Fibroblast of pulmonary artery (primary cell): Measurements from ENCODE around the gene REXO2.

ENCODE experiments used
- DNase-seq: peaks from one replicate; pipeline ENCODE4 v3.0.0-alpha.2; 2010; ENCODE audit warnings: low read depth
- H3K4me3 ChIP-seq: replicated peaks from 2 replicates; pipeline ENCODE4 v1.5.1; 2011; ENCODE audit warnings: low read depth, mild to moderate bottlenecking, control low read depth, low read length, moderate library complexity
- TF ChIP-seq, protein P1 (sequence below): IDR thresholded peaks from 2 replicates; pipeline ENCODE4 v1.5.1; 2011; ENCODE audit warnings: mild to moderate bottlenecking, control low read depth, low read length, inconsistent platforms; ENCODE audit errors: missing control alignments

Gene REXO2

DNA sequence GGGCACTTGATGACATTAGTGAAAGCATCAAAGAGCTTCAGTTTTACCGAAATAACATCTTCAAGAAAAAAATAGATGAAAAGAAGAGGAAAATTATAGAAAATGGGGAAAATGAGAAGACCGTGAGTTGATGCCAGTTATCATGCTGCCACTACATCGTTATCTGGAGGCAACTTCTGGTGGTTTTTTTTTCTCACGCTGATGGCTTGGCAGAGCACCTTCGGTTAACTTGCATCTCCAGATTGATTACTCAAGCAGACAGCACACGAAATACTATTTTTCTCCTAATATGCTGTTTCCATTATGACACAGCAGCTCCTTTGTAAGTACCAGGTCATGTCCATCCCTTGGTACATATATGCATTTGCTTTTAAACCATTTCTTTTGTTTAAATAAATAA lies 10.6 kb downstream of the REXO2 start:
- H3K4me3 ChIP-seq = no peak overlapping the region
- TF ChIP-seq, protein P1, sequence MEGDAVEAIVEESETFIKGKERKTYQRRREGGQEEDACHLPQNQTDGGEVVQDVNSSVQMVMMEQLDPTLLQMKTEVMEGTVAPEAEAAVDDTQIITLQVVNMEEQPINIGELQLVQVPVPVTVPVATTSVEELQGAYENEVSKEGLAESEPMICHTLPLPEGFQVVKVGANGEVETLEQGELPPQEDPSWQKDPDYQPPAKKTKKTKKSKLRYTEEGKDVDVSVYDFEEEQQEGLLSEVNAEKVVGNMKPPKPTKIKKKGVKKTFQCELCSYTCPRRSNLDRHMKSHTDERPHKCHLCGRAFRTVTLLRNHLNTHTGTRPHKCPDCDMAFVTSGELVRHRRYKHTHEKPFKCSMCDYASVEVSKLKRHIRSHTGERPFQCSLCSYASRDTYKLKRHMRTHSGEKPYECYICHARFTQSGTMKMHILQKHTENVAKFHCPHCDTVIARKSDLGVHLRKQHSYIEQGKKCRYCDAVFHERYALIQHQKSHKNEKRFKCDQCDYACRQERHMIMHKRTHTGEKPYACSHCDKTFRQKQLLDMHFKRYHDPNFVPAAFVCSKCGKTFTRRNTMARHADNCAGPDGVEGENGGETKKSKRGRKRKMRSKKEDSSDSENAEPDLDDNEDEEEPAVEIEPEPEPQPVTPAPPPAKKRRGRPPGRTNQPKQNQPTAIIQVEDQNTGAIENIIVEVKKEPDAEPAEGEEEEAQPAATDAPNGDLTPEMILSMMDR = no peak
- DNase-seq = no peak

DNA sequence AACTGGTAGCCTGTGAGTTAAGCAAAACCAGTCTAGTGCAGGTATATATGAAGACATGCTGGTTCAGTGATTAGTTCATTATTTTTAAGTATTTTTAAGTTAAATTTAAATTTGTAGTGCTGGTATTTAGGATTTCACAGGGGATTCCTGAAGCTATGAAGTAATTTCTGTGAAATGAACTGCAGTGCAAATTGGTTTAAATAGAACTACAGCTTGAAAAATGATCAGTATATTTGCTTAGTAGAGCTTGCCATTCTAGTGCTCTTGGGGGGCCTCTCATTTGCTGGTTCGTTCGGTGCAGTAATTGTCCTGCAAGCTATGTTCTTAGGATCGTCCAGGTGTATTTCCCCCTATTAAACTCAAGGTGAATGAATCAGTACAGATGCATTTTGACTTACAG lies 13.1 kb downstream of the REXO2 start:
- TF ChIP-seq, protein P1 = no peak
- no peak for DNase-seq
- no peak overlapping the region for H3K4me3 ChIP-seq

DNA sequence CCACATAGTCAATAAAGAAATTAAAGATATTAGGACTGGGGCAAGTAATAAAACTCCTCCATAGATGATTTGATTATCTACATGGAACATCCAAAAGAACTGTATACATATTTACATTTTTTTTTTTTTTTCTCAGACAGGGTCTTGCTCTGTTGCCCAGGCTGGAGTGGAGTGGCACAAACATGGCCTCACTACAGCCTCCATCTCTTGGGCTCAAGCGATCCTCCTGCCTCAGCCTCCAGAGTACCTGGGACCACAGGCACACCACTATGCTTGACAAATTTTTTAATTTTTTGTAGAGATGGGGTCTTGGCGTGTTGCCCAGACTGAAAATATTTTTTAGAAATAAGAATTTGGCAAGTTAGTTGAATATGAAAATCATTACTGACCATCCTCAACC lies 24.7 kb downstream of the REXO2 start:
- DNase-seq = no peak
- TF ChIP-seq, protein P1 = no peak
- no peak overlapping the region for H3K4me3 ChIP-seq

DNA sequence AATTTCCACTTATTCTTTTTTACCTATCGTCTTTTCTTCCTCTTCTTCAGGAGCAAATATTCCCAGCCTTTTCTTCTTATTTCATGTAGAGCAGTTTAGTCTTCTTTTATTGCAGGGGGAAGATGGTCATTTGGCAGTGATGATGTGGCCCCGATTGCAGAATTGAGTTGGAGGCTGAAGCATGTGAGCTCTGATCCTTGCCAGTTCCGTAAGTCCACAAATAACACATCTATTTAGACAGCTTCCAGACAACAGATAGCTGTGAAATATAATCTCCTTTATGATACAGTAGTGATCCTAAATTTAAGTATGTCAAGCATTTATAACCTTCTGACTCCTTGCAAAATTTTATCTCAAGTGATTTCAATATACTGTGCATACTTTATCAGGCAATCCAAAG lies 27.5 kb downstream of the REXO2 start:
- no peak for DNase-seq
- TF ChIP-seq, protein P1 = no peak
- H3K4me3 ChIP-seq = no peak overlapping the region

DNA sequence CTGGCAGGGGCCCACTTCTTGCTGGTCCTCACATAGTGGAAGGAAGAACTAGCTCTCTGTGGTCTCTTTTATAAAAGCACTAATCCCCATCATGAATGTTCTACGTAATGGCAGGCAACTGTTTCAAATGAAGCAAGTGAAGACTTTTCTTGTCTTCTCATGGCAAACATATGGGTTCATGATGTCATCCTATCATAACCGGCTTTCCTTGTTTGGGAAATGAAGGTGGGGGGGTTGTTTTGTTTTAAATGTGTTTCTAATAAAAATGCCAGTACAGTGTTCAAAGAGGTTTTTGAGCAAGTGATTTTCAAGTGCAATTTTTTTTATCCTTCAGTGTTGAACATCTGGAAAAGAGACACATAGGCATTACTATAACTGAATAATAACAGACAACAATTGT lies 33.4 kb downstream of the REXO2 start:
- no peak for DNase-seq
- TF ChIP-seq, protein P1 = no peak
- H3K4me3 ChIP-seq = no peak overlapping the region

DNA sequence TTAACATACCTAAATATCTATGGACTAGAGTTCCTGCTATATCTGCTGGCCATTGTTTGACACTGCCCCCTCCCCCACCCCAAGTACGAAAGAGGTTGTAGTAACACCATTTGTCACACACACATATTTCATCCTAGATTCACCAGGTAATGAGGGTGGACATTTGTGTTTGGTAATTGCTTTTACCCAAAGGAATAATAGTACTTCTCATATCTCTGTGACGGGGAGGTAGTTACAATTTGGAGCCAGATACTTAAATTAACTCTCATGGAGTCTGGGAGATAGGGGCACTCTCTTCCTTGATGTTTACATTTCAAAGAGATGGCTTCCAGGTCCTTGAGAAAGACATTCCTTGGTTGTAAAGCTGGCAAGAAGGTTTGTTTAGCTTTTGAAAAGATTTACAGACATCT lies 38.7 kb downstream of the REXO2 start:
- DNase-seq = no peak
- TF ChIP-seq, protein P1 = no peak
- H3K4me3 ChIP-seq = no peak overlapping the region

DNA sequence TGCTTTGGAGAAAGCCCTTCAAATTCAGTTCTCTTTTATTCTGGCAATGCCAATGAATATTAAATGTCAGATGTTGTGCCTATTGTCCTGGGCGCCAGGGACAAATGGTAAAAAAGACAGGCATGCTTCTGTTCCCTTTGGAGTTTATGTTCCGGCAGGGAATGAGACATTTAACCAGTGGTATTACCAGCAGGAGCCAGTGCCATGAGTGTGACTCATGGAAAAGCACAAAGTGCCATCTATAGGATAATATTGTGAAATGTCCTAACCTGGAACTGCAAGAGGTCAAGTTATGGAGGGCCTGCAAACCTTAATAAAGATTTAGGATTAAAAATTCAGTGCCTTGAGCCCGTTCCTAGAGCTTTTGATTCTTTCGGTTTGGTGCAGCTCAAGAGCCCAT lies 39.5 kb downstream of the REXO2 start:
- H3K4me3 ChIP-seq = no peak overlapping the region
- peak; percentile 14 for DNase-seq
- TF ChIP-seq, protein P1 = no peak
